Measurements from ENCODE around the gene NEUROD4. TPM values are rescaled to one million over a fixed set of nuclear protein-coding genes. Genes with fewer than 3 reads are reported as not detected.

Gene NEUROD4
- total and polyA plus RNA-seq, 10 of the 15 experiments (the other 5 are each of a cell fraction or from before 2014, with no cell fraction given): 0.06 TPM; not detected in 9

- Histone ChIP-seq H3K9ac (ENCODE audit: control insufficient read depth, insufficient read depth, low read length) (no peak overlapping the region), H2AFZ (ENCODE audit: control insufficient read depth, low read depth, low read length) (no peak overlapping the region), H3K27me3 (replicated peaks in 1 of 2; ENCODE audit: control insufficient read depth in 2 of 2, insufficient read depth in 2 of 2, low read length in 1 of 2) (no peaks in the 10 kb centered on the region), H3K36me3 (ENCODE audit: control insufficient read depth in 2 of 2, insufficient read depth in 2 of 2, low read length in 1 of 2) (no peaks in the 10 kb centered on the region), H3K79me2 (ENCODE audit: control insufficient read depth, insufficient read depth, low read length) (no peaks in the 10 kb centered on the region), H3K4me2 (ENCODE audit: control insufficient read depth, insufficient read depth) (no peak overlapping the region), H3K9me3 (replicated peaks; ENCODE audit: control insufficient read depth, insufficient read depth, low read length) (peaks cover 4% of the 10 kb centered on the region), H3K4me1 (ENCODE audit: control insufficient read depth, insufficient read depth, low read length) (no peaks in the 10 kb centered on the region; the same call in 1 of the 2 replicates), H3K27ac (ENCODE audit: control insufficient read depth, insufficient read depth) (no peak overlapping the region), H3K4me3 (no peak overlapping the region), H4K20me1 (ENCODE audit: control insufficient read depth, insufficient read depth) (no peaks in the 10 kb centered on the region)
- intact Hi-C loops (cut with micrococcal nuclease; ENCODE audit: unreplicated experiment): loop anchor here (10.0 kb wide), 1 partner anchor 627 kb away; no protein-coding TSS in a partner anchor
- POLR2A ChIA-PET: no interaction called here
- CTCF ChIA-PET: interaction anchor here (1.3 to 12.8 kb wide), 4 partner anchors 24 to 249 kb away, joined by 3 to 700 read pairs (median 4); no protein-coding TSS in a partner anchor
- ATAC-seq (no peak), FAIRE-seq (no peak), DNase-seq (ENCODE audit: low read depth, low spot score) (no peak)
- TF ChIP-seq CREB1 (IDR thresholded peaks at IDR 0.05; ENCODE audit: low read depth) (no peak), SIN3A (IDR thresholded peaks at IDR 0.05; ENCODE audit: low read depth, low read length) (no peak), BACH1 (IDR thresholded peaks at IDR 0.05; ENCODE audit: borderline replicate concordance) (no peak), ZSCAN29 (IDR thresholded peaks at IDR 0.05) (no peak), ZBTB4 (CRISPR knock-in tag; IDR thresholded peaks at IDR 0.05) (no peak), NFXL1 (IDR thresholded peaks at IDR 0.05; ENCODE audit: borderline replicate concordance) (no peak), IKZF1 (conservative IDR thresholded peaks at IDR 0.05) (no peak), ZNF622 (IDR thresholded peaks at IDR 0.05) (no peak), SPI1 (IDR thresholded peaks at IDR 0.05; ENCODE audit: borderline replicate concordance, insufficient read depth, low read depth, low read length) (no peak), HDAC6 (IDR thresholded peaks at IDR 0.05; ENCODE audit: unreplicated experiment) (no peak), BRCA1 (IDR thresholded peaks at IDR 0.05; ENCODE audit: low read depth, low read length) (no peak), RAD51 (IDR thresholded peaks at IDR 0.05) (no peak), GATAD2B (conservative IDR thresholded peaks at IDR 0.05; ENCODE audit: low read depth) (no peak), NKRF (conservative IDR thresholded peaks at IDR 0.05) (no peak), EGR1 (IDR thresholded peaks at IDR 0.05; ENCODE audit: borderline replicate concordance in 1 of 2, low read depth in 2 of 2, low read length in 2 of 2) (no peak), STAT3 (IDR thresholded peaks at IDR 0.05; ENCODE audit: low read depth, low read length) (no peak)
- WGBS (ENCODE audit: insufficient coverage, insufficient replicate concordance, low lambda C conversion rate, missing lambda C conversion rate): 19% methylated on average over 4 of the region's 4 CpGs
- in situ Hi-C loops (cut with MboI): no loop called here
- BruUV-seq (replicated peaks): no TSS peak
- SMC1A ChIA-PET (ENCODE audit: uncharacterized antibody, unreplicated experiment): interaction anchor here (0.9 to 13.2 kb wide), 4 partner anchors 12 to 73 kb away, joined by 3 to 429 read pairs (median 12); partner anchors contain the start of gene TESPA1
- RAD21 ChIA-PET (ENCODE audit: unreplicated experiment): interaction anchor here (0.8 to 4.1 kb wide), 7 partner anchors 10 to 77 kb away, joined by 3 to 28 read pairs (median 3); partner anchors contain the start of gene NEUROD4
Observed at GRCh38 chr12:54997929-54998522, 21.7 kb upstream of the NEUROD4 start.

Measured in GM12878 (cell line).